ENCODE data around the gene MRPS33. TPM values are rescaled to one million over a fixed set of nuclear protein-coding genes. Genes with fewer than 3 reads are reported as not detected.

Gene MRPS33
- 10 to 100 TPM; 16.0 to 21.5 (median 18.9) TPM for total RNA-seq

DNA sequence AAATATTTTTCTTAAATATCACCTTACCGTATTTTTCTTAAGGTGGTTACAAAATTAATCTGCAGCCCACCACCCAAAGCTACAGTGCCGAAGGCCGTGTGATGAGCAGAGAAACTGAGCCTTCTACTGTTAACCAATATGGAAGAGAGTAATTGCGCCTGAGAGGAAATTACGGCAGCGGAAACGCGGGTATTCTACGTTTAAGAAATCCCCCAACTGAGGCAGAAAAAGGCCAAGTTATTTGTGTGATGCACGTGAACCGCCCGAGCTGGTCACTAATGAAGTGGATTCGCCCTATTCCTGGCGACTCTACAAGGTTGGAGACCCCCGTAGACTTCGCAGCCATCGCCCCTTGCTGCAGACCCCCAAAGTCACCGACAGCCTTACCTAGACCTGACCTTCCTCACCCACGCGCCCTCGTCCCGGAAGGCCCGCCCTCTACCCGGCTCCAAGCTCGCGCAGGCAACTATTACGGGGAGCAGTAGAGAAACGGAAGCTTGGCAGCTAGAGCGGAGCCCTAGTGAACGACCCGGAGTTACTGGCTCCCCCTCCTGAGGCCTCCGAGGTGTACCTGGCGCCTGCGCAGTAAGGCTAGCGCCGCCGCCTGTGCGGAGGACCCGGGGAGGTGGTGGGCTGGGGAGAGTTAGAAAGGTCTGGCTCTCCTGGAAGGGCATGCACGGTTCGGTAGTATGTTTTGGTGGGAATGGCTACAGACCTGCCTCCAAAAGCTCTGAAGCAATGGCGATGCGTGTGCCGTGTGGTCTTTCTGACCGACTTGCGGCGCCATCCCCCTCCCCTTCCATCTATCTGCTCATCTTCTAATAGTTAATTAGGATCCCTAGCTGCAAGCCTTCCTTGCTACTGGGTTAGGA lies at the start of gene MRPS33:
Gene MRPS33 (minus strand): TSS at position 429 of the 872 bp plus-strand sequence. CDS start 4,319 bp downstream, outside the sequence.
- DNase-seq (ENCODE audit: low spot score) (peak; percentile 75), ATAC-seq (ENCODE audit: low FRiP score) (peak; percentile 100)
- TF ChIP-seq, protein P1, sequence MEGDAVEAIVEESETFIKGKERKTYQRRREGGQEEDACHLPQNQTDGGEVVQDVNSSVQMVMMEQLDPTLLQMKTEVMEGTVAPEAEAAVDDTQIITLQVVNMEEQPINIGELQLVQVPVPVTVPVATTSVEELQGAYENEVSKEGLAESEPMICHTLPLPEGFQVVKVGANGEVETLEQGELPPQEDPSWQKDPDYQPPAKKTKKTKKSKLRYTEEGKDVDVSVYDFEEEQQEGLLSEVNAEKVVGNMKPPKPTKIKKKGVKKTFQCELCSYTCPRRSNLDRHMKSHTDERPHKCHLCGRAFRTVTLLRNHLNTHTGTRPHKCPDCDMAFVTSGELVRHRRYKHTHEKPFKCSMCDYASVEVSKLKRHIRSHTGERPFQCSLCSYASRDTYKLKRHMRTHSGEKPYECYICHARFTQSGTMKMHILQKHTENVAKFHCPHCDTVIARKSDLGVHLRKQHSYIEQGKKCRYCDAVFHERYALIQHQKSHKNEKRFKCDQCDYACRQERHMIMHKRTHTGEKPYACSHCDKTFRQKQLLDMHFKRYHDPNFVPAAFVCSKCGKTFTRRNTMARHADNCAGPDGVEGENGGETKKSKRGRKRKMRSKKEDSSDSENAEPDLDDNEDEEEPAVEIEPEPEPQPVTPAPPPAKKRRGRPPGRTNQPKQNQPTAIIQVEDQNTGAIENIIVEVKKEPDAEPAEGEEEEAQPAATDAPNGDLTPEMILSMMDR (IDR thresholded peaks at IDR 0.05), result no peak

DNA sequence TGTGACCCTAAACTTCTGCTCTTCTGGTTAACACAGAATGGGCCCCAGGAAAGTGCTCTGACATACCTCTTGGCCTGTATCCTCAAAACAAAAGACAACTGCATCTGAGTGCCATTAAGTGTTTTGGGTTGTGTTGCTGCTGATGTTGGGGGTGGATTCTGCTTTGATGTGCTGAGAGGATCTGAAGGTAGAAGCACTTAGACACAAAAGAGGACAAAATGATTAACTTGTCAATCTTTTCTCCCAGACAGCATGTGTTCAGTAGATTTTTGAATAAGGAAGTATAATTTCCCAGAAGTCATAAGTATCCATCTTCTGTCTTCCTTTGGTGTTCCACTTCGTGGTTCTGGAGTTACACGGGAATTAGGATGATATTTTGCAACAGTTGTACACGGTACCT lies 43.0 kb upstream of the MRPS33 start:
- TF ChIP-seq, protein P1 (IDR thresholded peaks at IDR 0.05), result no peak
- no peak for ATAC-seq (ENCODE audit: low FRiP score)

DNA sequence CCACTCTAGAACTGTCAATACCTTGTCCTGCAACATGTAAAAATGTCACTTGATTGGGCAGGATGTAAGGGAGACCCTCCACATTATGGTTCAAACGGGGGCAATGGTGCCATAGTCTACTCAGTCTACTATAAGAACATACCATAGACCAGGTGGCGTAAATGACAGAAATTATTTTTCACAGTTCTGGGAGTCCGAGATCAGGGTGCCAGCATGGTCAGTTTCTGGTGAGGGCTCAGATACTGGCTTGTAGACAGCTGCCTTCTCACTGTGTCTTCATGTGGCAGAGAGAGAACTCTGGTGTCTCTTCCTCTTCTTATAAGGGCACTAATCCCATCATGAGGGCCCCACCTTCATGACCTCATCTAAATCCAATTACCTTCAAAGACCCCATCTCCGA lies 40.4 kb upstream of the MRPS33 start:
- TF ChIP-seq, protein P1 (IDR thresholded peaks at IDR 0.05), result no peak
- ATAC-seq (ENCODE audit: low FRiP score) (no peak), DNase-seq (ENCODE audit: low spot score) (no peak)

More for the DNA sequence above, 43.0 kb upstream of the MRPS33 start:
- DNase-seq (ENCODE audit: low spot score), result no peak

DNA sequence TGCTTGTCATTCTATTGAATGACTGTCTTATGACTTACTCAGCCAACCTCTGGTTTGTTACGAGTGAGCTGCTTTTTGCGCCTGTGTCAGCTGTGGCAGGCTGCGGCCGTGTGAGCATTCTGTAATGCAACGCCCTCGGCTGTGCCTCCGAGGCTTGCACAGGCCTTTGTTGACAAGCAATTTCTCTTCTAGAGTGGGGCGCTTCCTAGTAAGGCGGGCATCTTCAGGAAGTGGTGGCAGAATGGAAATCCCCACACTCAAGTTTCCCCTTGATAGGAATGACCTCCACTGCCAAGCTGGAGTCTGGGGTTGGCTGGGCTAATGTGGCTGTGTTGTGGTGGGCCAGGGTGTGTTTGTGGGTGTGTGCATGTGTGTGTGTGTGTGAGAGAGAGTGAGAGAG lies 38.9 kb upstream of the MRPS33 start:
- TF ChIP-seq, protein P1 (IDR thresholded peaks at IDR 0.05), result no peak

DNA sequence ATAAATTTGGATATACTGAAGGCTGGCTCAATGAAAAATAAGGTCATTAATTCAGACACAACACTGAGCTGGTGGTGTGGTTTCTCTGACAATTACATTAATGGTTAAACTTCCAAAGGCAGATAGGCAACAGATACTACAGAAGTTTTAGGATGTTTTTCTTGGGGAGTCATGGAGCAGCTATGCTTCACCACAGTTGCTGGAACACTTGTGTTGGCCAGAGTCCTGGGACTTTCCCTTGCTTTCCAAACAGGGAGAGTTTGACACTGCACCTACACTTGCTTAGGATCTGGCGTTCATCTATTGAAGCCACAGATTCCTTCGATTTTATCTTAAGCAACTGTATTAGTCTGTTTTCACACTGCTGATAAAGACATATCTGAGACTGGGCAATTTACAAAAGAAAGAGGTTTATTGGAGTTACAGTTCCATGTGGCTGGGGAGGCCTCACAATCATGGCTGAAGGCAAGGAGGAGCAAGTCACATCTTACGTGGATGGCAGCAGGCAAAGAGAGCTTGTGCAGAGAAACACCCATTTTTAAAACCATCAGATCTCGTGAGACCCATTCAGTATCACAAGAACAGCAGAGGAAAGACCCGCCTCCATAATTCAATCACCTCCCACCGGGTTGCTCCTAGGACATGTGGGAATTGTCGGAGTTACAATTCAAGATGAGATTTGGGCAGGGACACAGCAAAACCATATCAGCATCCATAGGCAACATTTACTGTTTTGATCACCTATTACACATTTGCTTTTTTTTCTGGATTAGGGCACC lies 31.3 kb upstream of the MRPS33 start:
- no peak for ATAC-seq (ENCODE audit: low FRiP score)
- TF ChIP-seq, protein P1 (IDR thresholded peaks at IDR 0.05), result no peak
- no peak for DNase-seq (ENCODE audit: low spot score)

More for the DNA sequence above, 38.9 kb upstream of the MRPS33 start:
- ATAC-seq (ENCODE audit: low FRiP score) (no peak), DNase-seq (ENCODE audit: low spot score) (no peak)

DNA sequence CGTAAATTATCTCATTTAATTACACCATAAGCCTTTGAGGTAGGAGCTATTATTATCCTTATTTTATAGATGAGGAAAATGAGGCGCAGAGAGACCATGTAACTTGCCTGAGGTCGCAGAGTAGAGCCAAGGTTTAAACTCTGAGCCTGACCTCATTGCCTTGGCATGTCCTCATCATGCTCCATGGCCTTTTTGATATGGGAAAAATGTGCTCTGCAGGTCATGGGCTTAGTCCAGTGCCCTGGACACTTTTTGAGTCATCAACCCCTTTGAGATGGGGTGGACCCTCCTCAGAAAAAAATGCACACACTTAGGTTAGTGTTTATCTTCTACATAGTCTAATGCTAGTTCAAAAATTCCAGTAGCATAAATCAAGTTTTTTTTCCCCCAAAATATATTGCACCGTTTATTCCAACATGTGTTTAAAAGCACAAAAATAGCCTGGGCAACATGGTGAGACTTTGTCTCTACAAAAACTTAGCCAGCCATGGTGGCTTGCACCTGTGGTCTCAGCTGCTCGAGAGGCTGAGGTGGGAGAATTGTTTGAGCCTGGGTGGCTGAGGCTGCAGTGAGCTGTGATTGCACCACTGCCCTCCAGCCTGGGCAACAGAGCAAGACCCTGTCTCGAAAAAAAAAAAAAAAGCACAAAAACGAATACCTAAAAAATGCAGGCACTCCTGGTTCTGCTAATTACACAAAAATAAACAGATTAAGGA lies 30.5 kb upstream of the MRPS33 start:
- DNase-seq (ENCODE audit: low spot score) (no peak), ATAC-seq (ENCODE audit: low FRiP score) (no peak)
- TF ChIP-seq, protein P1 (IDR thresholded peaks at IDR 0.05), result no peak
